A549 (cell line): Measurements from ENCODE around the gene CELF4. TPM values are rescaled to one million over a fixed set of nuclear protein-coding genes. Genes with fewer than 3 reads are reported as not detected.

ENCODE experiments used
- ATAC-seq, 2 experiments: fragments of 200-7000 bp in 1 of 2; fragments of >200 bp in 1 of 2; cut with Nextera tagmentation in 1 of 2; cut with Tn5 transposase in 1 of 2; 3 replicates each; pipeline versions ENCODE4 v1.8.0 to v1.9.1; 2018 to 2020; ENCODE audit warnings: mild to moderate bottlenecking in 1 of 2, moderate library complexity in 1 of 2
- CTCF ChIA-PET: fragments of 300-600 bp; sonication (Branson Sonifier 250); formaldehyde crosslinking; extraction: SDS; loops from one replicate; lab custom pipeline; 2021; ENCODE audit warnings: antibody characterized with exemption, inconsistent platforms; lab: Yijun Ruan, JAX
- POLR2A ChIA-PET: fragments of 350-600 bp; formaldehyde crosslinking; extraction: SDS; loops from one replicate; lab custom pipeline; 2021; ENCODE audit warnings: antibody characterized with exemption, inconsistent platforms; lab: Yijun Ruan, JAX
- DNase-seq, 2 experiments: peaks; one replicate each; pipeline versions ENCODE4 v3.0.0 to v3.0.0-alpha.2; 2011 to 2016; ENCODE audit warnings: low read depth in 1 of 2, low spot score in 1 of 2
- FAIRE-seq: peaks from 2 replicates; lab custom pipeline; 2011; peaks lifted over from hg19 to GRCh38; lab: Jason Lieb, UNC
- H3K27ac ChIP-seq, 2 experiments: fragments of >200 bp; sonication (Bioruptor Twin); formaldehyde crosslinking; 3 replicates each; pipeline ENCODE4 v1.5.1; 2016 to 2017
- H3K4me1 ChIP-seq: fragments of >200 bp; sonication (Bioruptor Twin); formaldehyde crosslinking; 3 replicates; pipeline ENCODE4 v1.6.1; 2016
- H3K4me2 ChIP-seq: fragments of >200 bp; sonication (Bioruptor Twin); formaldehyde crosslinking; 3 replicates; pipeline ENCODE4 v1.6.1; 2016
- H3K4me3 ChIP-seq: fragments of >200 bp; sonication (Bioruptor Twin); formaldehyde crosslinking; 3 replicates; pipeline ENCODE4 v1.5.1; 2016
- H3K9me3 ChIP-seq: fragments of >200 bp; sonication (Bioruptor Twin); formaldehyde crosslinking; 3 replicates; pipeline ENCODE4 v1.6.1; 2016
- CBX8 ChIP-seq: fragments of 200-600 bp; sonication (generic); IDR thresholded peaks from 2 replicates; pipeline ENCODE4 v1.6.1; 2016
- CHD2 ChIP-seq: fragments of 150-350 bp; IDR thresholded peaks from 2 replicates; pipeline ENCODE4 v1.6.1; 2014; ENCODE audit warnings: low read length; ENCODE audit not compliant: partially characterized antibody
- CTCF ChIP-seq: fragments of >200 bp; sonication (Bioruptor Twin); formaldehyde crosslinking; IDR thresholded peaks from 3 replicates; pipeline ENCODE4 v1.5.1; 2016
- E2F6 ChIP-seq: IDR thresholded peaks from 2 replicates; pipeline ENCODE4 v1.6.1; 2012; ENCODE audit warnings: low read depth, borderline replicate concordance
- EHF ChIP-seq: fragments of 250-450 bp; sonication (Bioruptor Pico); IDR thresholded peaks from 2 replicates; pipeline ENCODE4 v1.5.0; 2020; ENCODE audit warnings: mild to moderate bottlenecking
- ESRRA ChIP-seq: fragments of 150-350 bp; IDR thresholded peaks from 2 replicates; pipeline ENCODE4 v1.6.1; 2014; ENCODE audit warnings: mild to moderate bottlenecking, low read length, borderline replicate concordance
- FOXS1 ChIP-seq: fragments of 250-450 bp; sonication (Bioruptor Pico); IDR thresholded peaks from 2 replicates; pipeline ENCODE4 v1.5.0; 2020; ENCODE audit warnings: mild to moderate bottlenecking, moderate library complexity
- GATA3 ChIP-seq: IDR thresholded peaks from 2 replicates; pipeline ENCODE4 v1.6.1; 2012; ENCODE audit warnings: borderline replicate concordance
- HEYL ChIP-seq: fragments of 250-450 bp; sonication (Bioruptor Pico); IDR thresholded peaks from 2 replicates; pipeline ENCODE4 v1.8.0; 2021; ENCODE audit warnings: mild to moderate bottlenecking, moderate library complexity
- HMGXB4 ChIP-seq: fragments of 250-450 bp; sonication (Bioruptor Pico); IDR thresholded peaks from 2 replicates; pipeline ENCODE4 v1.5.0; 2021; ENCODE audit warnings: mild to moderate bottlenecking, moderate library complexity, borderline replicate concordance
- HOXA7 ChIP-seq: fragments of 250-450 bp; sonication (Bioruptor Pico); IDR thresholded peaks from 2 replicates; pipeline ENCODE4 v1.5.0; 2020; ENCODE audit warnings: mild to moderate bottlenecking, moderate library complexity
- HOXB5 ChIP-seq: fragments of 250-450 bp; sonication (Bioruptor Pico); IDR thresholded peaks from 2 replicates; pipeline ENCODE4 v1.5.0; 2020; ENCODE audit warnings: mild to moderate bottlenecking, moderate library complexity
- JUN ChIP-seq, 2 experiments: fragments of >200 bp; sonication (Bioruptor Twin); formaldehyde crosslinking; IDR thresholded peaks; 2 replicates in 1 of 2; 3 replicates in 1 of 2; pipeline ENCODE4 v1.6.1; 2016 to 2017
- KDM5A ChIP-seq: fragments of 200-600 bp; sonication (generic); IDR thresholded peaks from 2 replicates; pipeline ENCODE4 v1.6.1; 2016; ENCODE audit warnings: antibody characterized with exemption, mild to moderate bottlenecking
- MAX ChIP-seq: IDR thresholded peaks from 2 replicates; pipeline ENCODE4 v1.6.1; 2012
- NFE2L2 ChIP-seq: fragments of 150-350 bp; conservative IDR thresholded peaks from 2 replicates; pipeline ENCODE4 v1.6.1; 2014; ENCODE audit warnings: low read length
- PBX3 ChIP-seq: IDR thresholded peaks from 2 replicates; pipeline ENCODE4 v1.6.1; 2012
- PHF8 ChIP-seq: fragments of 200-600 bp; sonication (generic); IDR thresholded peaks from 2 replicates; pipeline ENCODE4 v1.6.1; 2016; ENCODE audit warnings: low read depth, mild to moderate bottlenecking, antibody characterized with exemption, moderate library complexity, borderline replicate concordance
- POLR2A ChIP-seq: IDR thresholded peaks from 2 replicates; pipeline ENCODE4 v1.6.1; 2012; ENCODE audit warnings: mild to moderate bottlenecking, low read length
- RARB ChIP-seq: fragments of 250-450 bp; sonication (Bioruptor Pico); IDR thresholded peaks from 2 replicates; pipeline ENCODE4 v1.8.0; 2021; ENCODE audit warnings: mild to moderate bottlenecking, moderate library complexity
- RFX5 ChIP-seq: fragments of 450-650 bp; IDR thresholded peaks from 2 replicates; pipeline ENCODE4 v1.7.1; 2014; ENCODE audit warnings: antibody characterized with exemption, mild to moderate bottlenecking, moderate library complexity
- SMC3 ChIP-seq: fragments of >200 bp; sonication (Bioruptor Twin); formaldehyde crosslinking; IDR thresholded peaks from 3 replicates; pipeline ENCODE4 v1.6.1; 2018; ENCODE audit warnings: inconsistent platforms
- TFCP2L1 ChIP-seq: fragments of 250-450 bp; sonication (Bioruptor Pico); IDR thresholded peaks from 2 replicates; pipeline ENCODE4 v1.5.0; 2021; ENCODE audit warnings: mild to moderate bottlenecking
- USF2 ChIP-seq: fragments of 450-650 bp; IDR thresholded peaks from 2 replicates; pipeline ENCODE4 v1.6.1; 2014; ENCODE audit warnings: antibody characterized with exemption
- ZC3H11A ChIP-seq: fragments of 450-650 bp; IDR thresholded peaks from 2 replicates; pipeline ENCODE4 v1.6.1; 2014; ENCODE audit warnings: antibody characterized with exemption, mild to moderate bottlenecking
- ZFP36 ChIP-seq: fragments of 450-650 bp; IDR thresholded peaks from 2 replicates; pipeline ENCODE4 v1.6.1; 2014; ENCODE audit warnings: borderline replicate concordance; ENCODE audit not compliant: partially characterized antibody
- ZSCAN20 ChIP-seq: fragments of 250-450 bp; sonication (Bioruptor Pico); IDR thresholded peaks from 2 replicates; pipeline ENCODE4 v1.8.0; 2022; ENCODE audit warnings: mild to moderate bottlenecking, moderate library complexity
- WGBS: methylation state at CpG from one replicate; pipeline ENCODE4 v1.1.6; 2017; ENCODE audit errors: missing lambda C conversion rate; 5-methylcytosine and 5-hydroxymethylcytosine counted together
- polyA plus RNA-seq, 4 experiments: library from polyadenylated mRNA; depleted of rRNA in 3 of 4; stranded (reverse); fragments of >200 nt; fragmentation: RNase III in 1 of 4; extraction: RNeasy Plus Mini Kit Qiagen cat#74134 plus additional on column Dnase treatment in 1 of 4; gene quantifications; 2 replicates in 3 of 4; 3 replicates in 1 of 4; pipeline ENCODE4 v1.2.3, GENCODE V29; 2011 to 2017

CELF4 gene
- polyA plus RNA-seq, 2 of the 4 experiments (the other 2 are of a cell fraction), result 0.08 TPM; not detected in 1

GRCh38 chr18:37453752-37454151 is 111.8 kb downstream of the CELF4 start:
- no peaks in the 10 kb centered on the region for H3K4me1 ChIP-seq
- no peak overlapping the region for H3K27ac ChIP-seq
- no peak for DNase-seq
- no peak overlapping the region for H3K4me2 ChIP-seq
- H3K4me3 ChIP-seq, result no peak overlapping the region
- H3K9me3 ChIP-seq, result no peaks in the 10 kb centered on the region
- CTCF ChIA-PET, result interaction anchor here (0.6 kb wide), 1 partner anchor 77 kb away, joined by 3 read pairs; no protein-coding TSS in a partner anchor
- FAIRE-seq, result no peak
- no peak for TF ChIP-seq SMC3
- no peak for TF ChIP-seq ZFP36
- no peak for TF ChIP-seq HOXB5 (CRISPR knock-in tag)
- no peak for TF ChIP-seq MAX
- TF ChIP-seq HEYL, result no peak
- TF ChIP-seq FOXS1 (CRISPR knock-in tag), result no peak
- TF ChIP-seq PBX3, result no peak
- no peak for TF ChIP-seq RARB (CRISPR knock-in tag)
- POLR2A ChIA-PET, result no interaction called here
- 42% methylated on average over 3 of the region's 3 CpGs for WGBS
- ATAC-seq, result no peak

GRCh38 chr18:37452682-37453385 is 112.8 kb downstream of the CELF4 start:
- no peak overlapping the region for H3K4me2 ChIP-seq
- ChIA-PET CTCF (no interaction called here), POLR2A (no interaction called here)

GRCh38 chr18:37452015-37452414 is 113.6 kb downstream of the CELF4 start:
- ChIA-PET CTCF (no interaction called here), POLR2A (no interaction called here)
- Histone ChIP-seq H3K9me3 (no peaks in the 10 kb centered on the region), H3K27ac (no peak overlapping the region), H3K4me3 (no peak overlapping the region), H3K4me2 (no peak overlapping the region), H3K4me1 (no peaks in the 10 kb centered on the region)
- FAIRE-seq, result no peak
- TF ChIP-seq GATA3 (no peak), RFX5 (no peak), FOXS1 (CRISPR knock-in tag) (no peak), CTCF (no peak), PHF8 (no peak), CHD2 (no peak), KDM5A (no peak), RARB (CRISPR knock-in tag) (no peak), ZC3H11A (no peak), ZSCAN20 (CRISPR knock-in tag) (no peak), TFCP2L1 (no peak), JUN (IDR thresholded peaks at IDR 0.05) (no peak), NFE2L2 (no peak), CBX8 (no peak), ESRRA (no peak), POLR2A (no peak), USF2 (no peak), HMGXB4 (CRISPR knock-in tag) (no peak), EHF (CRISPR knock-in tag) (no peak), HOXA7 (CRISPR knock-in tag) (no peak)
- no peak for ATAC-seq
- 54% methylated on average over 4 of the region's 6 CpGs for WGBS
- DNase-seq, result no peak

More at GRCh38 chr18:37452682-37453385, 112.8 kb downstream of the CELF4 start:
- Histone ChIP-seq H3K4me1 (no peaks in the 10 kb centered on the region), H3K9me3 (no peaks in the 10 kb centered on the region), H3K27ac (no peak overlapping the region), H3K4me3 (no peak overlapping the region)
- no peak for ATAC-seq
- TF ChIP-seq RARB (CRISPR knock-in tag), result no peak
- no peak for TF ChIP-seq E2F6
- no peak for TF ChIP-seq HEYL
- no peak for DNase-seq
- 18% methylated on average over 4 of the region's 4 CpGs for WGBS
- no peak for FAIRE-seq
